HepG2 (cell line): ENCODE measurements around the gene CXCL6. TPM values are rescaled to one million over a fixed set of nuclear protein-coding genes. Genes with fewer than 3 reads are reported as not detected.

Experiments used
- ATAC-seq: fragments of 200-7000 bp; cut with Tn5 transposase; 3 replicates; pipeline ENCODE4 v1.9.1; 2020; ENCODE audit warnings: mild to moderate bottlenecking, moderate library complexity
- BruUV-seq: library from RNA; stranded (reverse); fragments of 400-500 nt; replicated peaks from 2 replicates; lab custom pipeline; 2021; lab: Mats Ljungman, UMichigan
- CTCF ChIA-PET: fragments of 300-600 bp; formaldehyde crosslinking; extraction: SDS; loops from one replicate; lab custom pipeline; 2021; ENCODE audit warnings: low total read pairs, inconsistent platforms, low intra/inter-chr PET ratio; lab: Yijun Ruan, JAX
- POLR2A ChIA-PET: fragments of 350-600 bp; sonication (Branson Sonifier 250); formaldehyde crosslinking; loops from one replicate; lab custom pipeline; 2020; ENCODE audit warnings: antibody characterized with exemption, inconsistent platforms; lab: Yijun Ruan, JAX
- DNase-seq: peaks from one replicate; pipeline ENCODE4 v3.0.0-alpha.2; 2015; ENCODE audit warnings: low spot score
- FAIRE-seq: peaks from 3 replicates; lab custom pipeline; 2011; peaks lifted over from hg19 to GRCh38; lab: Jason Lieb, UNC
- H2AFZ ChIP-seq: one replicate; pipeline ENCODE4 v1.6.1; 2011; ENCODE audit warnings: low read length, inconsistent platforms
- H3K27ac ChIP-seq: fragments of 300-600 bp; 3 replicates; pipeline ENCODE4 v1.8.0; 2011; ENCODE audit warnings: mixed run types, mild to moderate bottlenecking, mixed read lengths, low read length, inconsistent platforms; ENCODE audit not compliant: insufficient read depth; ENCODE audit errors: extremely low read length
- H3K27me3 ChIP-seq, 2 experiments: fragments of 200-600 bp in 1 of 2; 2 replicates in 1 of 2; 3 replicates in 1 of 2; pipeline versions ENCODE4 v1.6.0 to v1.8.0; 2011; ENCODE audit warnings: low read length in 2 of 2, mild to moderate bottlenecking in 2 of 2, moderate library complexity in 2 of 2, inconsistent platforms in 1 of 2; ENCODE audit not compliant: insufficient read depth in 2 of 2, control insufficient read depth in 1 of 2
- H3K36me3 ChIP-seq, 2 experiments: fragments of 200-600 bp in 1 of 2; replicated peaks in 1 of 2; 2 replicates in 1 of 2; 3 replicates in 1 of 2; pipeline versions ENCODE4 v1.5.1 to v1.8.0; 2011; ENCODE audit warnings: low read length in 2 of 2, inconsistent platforms in 1 of 2; ENCODE audit not compliant: insufficient read depth in 2 of 2, control insufficient read depth in 1 of 2
- H3K4me1 ChIP-seq: 2 replicates; pipeline ENCODE4 v1.5.1; 2012; ENCODE audit warnings: low read length, inconsistent platforms; ENCODE audit not compliant: insufficient read depth
- H3K4me2 ChIP-seq: 2 replicates; pipeline ENCODE4 v1.6.0; 2011; ENCODE audit warnings: low read depth, low read length, inconsistent platforms
- H3K4me3 ChIP-seq, 3 experiments: fragments of 200-600 bp in 1 of 3; sonication (generic), shearing (Covaris generic) in 1 of 3; replicated peaks in 1 of 3; 2 replicates each; pipeline ENCODE4 v1.5.1; 2011 to 2016; ENCODE audit warnings: low read length in 3 of 3, inconsistent platforms in 2 of 3, low read depth in 2 of 3, mild to moderate bottlenecking in 2 of 3, control low read depth in 1 of 3, mixed read lengths in 1 of 3; ENCODE audit not compliant: insufficient read depth in 1 of 3
- H3K79me2 ChIP-seq: one replicate; pipeline ENCODE4 v1.6.1; 2011; ENCODE audit warnings: low read length, inconsistent platforms; ENCODE audit not compliant: insufficient read depth
- H3K9ac ChIP-seq: 2 replicates; pipeline ENCODE4 v1.6.0; 2011; ENCODE audit warnings: mild to moderate bottlenecking, low read depth, low read length, inconsistent platforms; ENCODE audit not compliant: insufficient read depth
- H3K9me3 ChIP-seq: 2 replicates; pipeline ENCODE4 v1.5.1; 2012; ENCODE audit warnings: mild to moderate bottlenecking, low read length
- H4K20me1 ChIP-seq: 2 replicates; pipeline ENCODE4 v1.6.0; 2011; ENCODE audit warnings: inconsistent platforms, mild to moderate bottlenecking, low read length, moderate library complexity; ENCODE audit not compliant: insufficient read depth
- RFXANK ChIP-seq: IDR thresholded peaks from 2 replicates; pipeline ENCODE4 v1.6.1; 2016
- ZFP82 ChIP-seq: sonication (generic); formaldehyde crosslinking; IDR thresholded peaks from 2 replicates; pipeline ENCODE4 v1.5.1; 2020; ENCODE audit warnings: mild to moderate bottlenecking, missing genetic modification reagents, borderline replicate concordance
- WGBS: methylation state at CpG from one replicate; pipeline ENCODE4 v1.1.6; 2017; ENCODE audit warnings: low lambda C conversion rate; 5-methylcytosine and 5-hydroxymethylcytosine counted together
- in situ Hi-C: cut with HindIII; loops from 2 replicates; pipeline ENCODE4 v1.10.0; 2017; ENCODE audit warnings: low pct_unique_long_range_greater_than_20kb; ENCODE audit not compliant: extremely low pct_ligation_motif_present
- intact Hi-C: fragments of 100-400 bp; cut with micrococcal nuclease; formaldehyde crosslinking; loops from one replicate; pipeline ENCODE4 v1.10.0; 2022; ENCODE audit not compliant: unreplicated experiment
- polyA plus RNA-seq, 8 experiments: library from polyadenylated mRNA; depleted of rRNA in 3 of 8; stranded (reverse) in 7 of 8; unstranded in 1 of 8; fragments of >200 nt; fragmentation: Illumina TruSeq in 4 of 8; extraction: Trizol in 4 of 8; gene quantifications; 2 replicates each; pipeline versions ENCODE4 v1.2.1 to v1.2.3, GENCODE V29; 2011 to 2016; ENCODE audit warnings: low read depth in 4 of 8, missing spikeins in 1 of 8, mixed read lengths in 1 of 8; ENCODE audit not compliant: insufficient read depth in 1 of 8
- total RNA-seq, 5 experiments: library from RNA; depleted of rRNA; stranded (reverse); fragments of >200 nt; fragmentation: Illumina TruSeq; extraction: Trizol; gene quantifications; 2 replicates each; pipeline ENCODE4 v1.2.3, GENCODE V29; 2016; ENCODE audit warnings: low read depth in 1 of 5
- TF ChIP-seq, protein P1 (sequence below): sonication (generic); formaldehyde crosslinking; IDR thresholded peaks from 2 replicates; pipeline ENCODE4 v1.8.1; 2022; ENCODE audit warnings: low read depth, mild to moderate bottlenecking, missing genetic modification reagents
- TF ChIP-seq, protein P2 (sequence below): IDR thresholded peaks from 2 replicates; pipeline ENCODE4 v1.6.1; 2016; ENCODE audit warnings: low read depth, control low read depth

Gene CXCL6
- total and polyA plus RNA-seq, 2 of the 13 experiments (the other 11 are each of a cell fraction or from before 2014, with no cell fraction given), result not detected

DNA sequence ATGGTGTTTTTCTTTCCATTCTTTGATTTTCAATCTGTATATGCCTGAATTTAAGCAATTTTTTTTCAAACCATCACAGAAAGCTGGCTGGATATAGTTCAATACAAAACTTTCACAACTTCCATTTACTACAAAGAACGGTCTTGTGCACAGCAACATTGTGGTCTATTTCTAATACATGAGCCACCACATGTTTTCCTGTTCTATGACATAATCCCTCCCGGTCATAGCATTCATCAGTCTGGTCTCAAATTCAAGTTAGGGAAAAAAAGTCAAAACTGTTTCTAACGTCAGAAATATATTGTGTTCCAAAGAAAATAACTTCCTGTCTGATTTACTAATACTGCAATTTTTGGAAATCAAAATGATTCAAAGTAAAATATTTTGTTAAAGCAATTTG lies 7.5 kb upstream of the CXCL6 start:
- POLR2A ChIA-PET, result no interaction called here
- Histone ChIP-seq H3K36me3 (no peaks in the 10 kb centered on the region), H3K9ac (no peak overlapping the region), H3K4me3 (no peak overlapping the region), H3K4me1 (peaks cover 8% of the 10 kb centered on the region; the same call in 1 of the 2 replicates), H2AFZ (no peak overlapping the region), H3K79me2 (no peaks in the 10 kb centered on the region), H3K9me3 (no peaks in the 10 kb centered on the region), H3K27ac (no peak overlapping the region), H3K4me2 (no peak overlapping the region), H3K27me3 (no peaks in the 10 kb centered on the region), H4K20me1 (no peaks in the 10 kb centered on the region)
- FAIRE-seq, result no peak
- in situ Hi-C loops (no loop called here), intact Hi-C loops (no loop called here)
- TF ChIP-seq, protein P1, sequence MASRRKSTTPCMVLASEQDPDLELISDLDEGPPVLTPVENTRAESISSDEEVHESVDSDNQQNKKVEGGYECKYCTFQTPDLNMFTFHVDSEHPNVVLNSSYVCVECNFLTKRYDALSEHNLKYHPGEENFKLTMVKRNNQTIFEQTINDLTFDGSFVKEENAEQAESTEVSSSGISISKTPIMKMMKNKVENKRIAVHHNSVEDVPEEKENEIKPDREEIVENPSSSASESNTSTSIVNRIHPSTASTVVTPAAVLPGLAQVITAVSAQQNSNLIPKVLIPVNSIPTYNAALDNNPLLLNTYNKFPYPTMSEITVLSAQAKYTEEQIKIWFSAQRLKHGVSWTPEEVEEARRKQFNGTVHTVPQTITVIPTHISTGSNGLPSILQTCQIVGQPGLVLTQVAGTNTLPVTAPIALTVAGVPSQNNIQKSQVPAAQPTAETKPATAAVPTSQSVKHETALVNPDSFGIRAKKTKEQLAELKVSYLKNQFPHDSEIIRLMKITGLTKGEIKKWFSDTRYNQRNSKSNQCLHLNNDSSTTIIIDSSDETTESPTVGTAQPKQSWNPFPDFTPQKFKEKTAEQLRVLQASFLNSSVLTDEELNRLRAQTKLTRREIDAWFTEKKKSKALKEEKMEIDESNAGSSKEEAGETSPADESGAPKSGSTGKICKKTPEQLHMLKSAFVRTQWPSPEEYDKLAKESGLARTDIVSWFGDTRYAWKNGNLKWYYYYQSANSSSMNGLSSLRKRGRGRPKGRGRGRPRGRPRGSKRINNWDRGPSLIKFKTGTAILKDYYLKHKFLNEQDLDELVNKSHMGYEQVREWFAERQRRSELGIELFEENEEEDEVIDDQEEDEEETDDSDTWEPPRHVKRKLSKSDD (CRISPR knock-in tag), result no peak
- TF ChIP-seq, protein P2, sequence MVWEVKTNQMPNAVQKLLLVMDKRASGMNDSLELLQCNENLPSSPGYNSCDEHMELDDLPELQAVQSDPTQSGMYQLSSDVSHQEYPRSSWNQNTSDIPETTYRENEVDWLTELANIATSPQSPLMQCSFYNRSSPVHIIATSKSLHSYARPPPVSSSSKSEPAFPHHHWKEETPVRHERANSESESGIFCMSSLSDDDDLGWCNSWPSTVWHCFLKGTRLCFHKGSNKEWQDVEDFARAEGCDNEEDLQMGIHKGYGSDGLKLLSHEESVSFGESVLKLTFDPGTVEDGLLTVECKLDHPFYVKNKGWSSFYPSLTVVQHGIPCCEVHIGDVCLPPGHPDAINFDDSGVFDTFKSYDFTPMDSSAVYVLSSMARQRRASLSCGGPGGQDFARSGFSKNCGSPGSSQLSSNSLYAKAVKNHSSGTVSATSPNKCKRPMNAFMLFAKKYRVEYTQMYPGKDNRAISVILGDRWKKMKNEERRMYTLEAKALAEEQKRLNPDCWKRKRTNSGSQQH (CRISPR knock-in tag), result no peak
- TF ChIP-seq ZFP82 (CRISPR knock-in tag), result no peak
- TF ChIP-seq RFXANK, result no peak
- no TSS peak for BruUV-seq
- CTCF ChIA-PET, result no interaction called here
- no peak for ATAC-seq
- 11% methylated on average over 3 of the region's 3 CpGs for WGBS
- DNase-seq, result no peak
